ENCODE results near the gene KCTD19. TPM values are rescaled to one million over a fixed set of nuclear protein-coding genes. Genes with fewer than 3 reads are reported as not detected.
A peak's percentile ranks its signal among the peaks of the same experiment; 100 is the strongest.

The KCTD19 gene
- total RNA-seq, 3 donors from 2014 or later, result 0.05 TPM; not detected in 2

GRCh38 chr16:67248401-67249177, 78.0 kb downstream of the KCTD19 start, which contains the start of gene SLC9A5:
Gene SLC9A5, plus strand, starts transcription at chr16:67248979. Its CDS starts 36 bp downstream, at chr16:67249015.
- peaks cover 43% of the 10 kb centered on the region for H3K4me1 ChIP-seq (ENCODE audit: low read depth)
- H3K4me3 ChIP-seq, result no peak within 1 kb of the TSS
- H3K36me3 ChIP-seq (ENCODE audit: low read depth), result no peaks in the 10 kb centered on the region
- H3K9me3 ChIP-seq, result no peaks in the 10 kb centered on the region
- DNase-seq, result peak in 2 of 3 donors; percentile 56 to 75
- intact Hi-C loops (cut with DNase I, micrococcal nuclease), result loop anchor here in 1 of 2 donors (5.0 kb wide), 1 partner anchor 229 kb away; no protein-coding TSS in a partner anchor
- no peak for ATAC-seq
- TF ChIP-seq, protein P1, sequence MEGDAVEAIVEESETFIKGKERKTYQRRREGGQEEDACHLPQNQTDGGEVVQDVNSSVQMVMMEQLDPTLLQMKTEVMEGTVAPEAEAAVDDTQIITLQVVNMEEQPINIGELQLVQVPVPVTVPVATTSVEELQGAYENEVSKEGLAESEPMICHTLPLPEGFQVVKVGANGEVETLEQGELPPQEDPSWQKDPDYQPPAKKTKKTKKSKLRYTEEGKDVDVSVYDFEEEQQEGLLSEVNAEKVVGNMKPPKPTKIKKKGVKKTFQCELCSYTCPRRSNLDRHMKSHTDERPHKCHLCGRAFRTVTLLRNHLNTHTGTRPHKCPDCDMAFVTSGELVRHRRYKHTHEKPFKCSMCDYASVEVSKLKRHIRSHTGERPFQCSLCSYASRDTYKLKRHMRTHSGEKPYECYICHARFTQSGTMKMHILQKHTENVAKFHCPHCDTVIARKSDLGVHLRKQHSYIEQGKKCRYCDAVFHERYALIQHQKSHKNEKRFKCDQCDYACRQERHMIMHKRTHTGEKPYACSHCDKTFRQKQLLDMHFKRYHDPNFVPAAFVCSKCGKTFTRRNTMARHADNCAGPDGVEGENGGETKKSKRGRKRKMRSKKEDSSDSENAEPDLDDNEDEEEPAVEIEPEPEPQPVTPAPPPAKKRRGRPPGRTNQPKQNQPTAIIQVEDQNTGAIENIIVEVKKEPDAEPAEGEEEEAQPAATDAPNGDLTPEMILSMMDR (IDR thresholded peaks at IDR 0.05), result no peak

GRCh38 chr16:67248073-67248400, 78.5 kb downstream of the KCTD19 start:
- Histone ChIP-seq H3K9me3 (no peaks in the 10 kb centered on the region), H3K4me1 (ENCODE audit: low read depth) (peaks cover 45% of the 10 kb centered on the region), H3K4me3 (no peak overlapping the region), H3K36me3 (ENCODE audit: low read depth) (no peaks in the 10 kb centered on the region)
- intact Hi-C loops (cut with DNase I, micrococcal nuclease), result loop anchor here in 1 of 2 donors (5.0 kb wide), 1 partner anchor 229 kb away; no protein-coding TSS in a partner anchor
- no peak for ATAC-seq
- TF ChIP-seq, protein P1 (IDR thresholded peaks at IDR 0.05), result no peak
- no peak for DNase-seq

GRCh38 chr16:67247192-67248072, 79.1 kb downstream of the KCTD19 start, which contains the start of gene FHOD1:
Gene FHOD1, minus strand, starts transcription at chr16:67247481. Its CDS starts 71 bp downstream, at chr16:67247410.
- peaks cover 49% of the 10 kb centered on the region for H3K4me1 ChIP-seq (ENCODE audit: low read depth)
- ATAC-seq (peak; percentile 84), DNase-seq (peak; percentile 99 to 100 (median 99))
- no peaks in the 10 kb centered on the region for H3K36me3 ChIP-seq (ENCODE audit: low read depth)
- intact Hi-C loops (cut with DNase I, micrococcal nuclease), result loop anchor here in 1 of 2 donors (5.0 kb wide), 1 partner anchor 230 kb away; no protein-coding TSS in a partner anchor
- no peaks in the 10 kb centered on the region for H3K9me3 ChIP-seq
- H3K4me3 ChIP-seq, result peak within 1 kb of the TSS; percentile 72
- TF ChIP-seq, protein P1 (IDR thresholded peaks at IDR 0.05), result peak; percentile 15

- ATAC-seq (peak; percentile 82), DNase-seq (peak; percentile 95 to 96 (median 95))
- no peaks in the 10 kb centered on the region for H3K36me3 ChIP-seq (ENCODE audit: low read depth)
- TF ChIP-seq, protein P1 (IDR thresholded peaks at IDR 0.05), result no peak
- peak overlapping the region; percentile 72 for H3K4me3 ChIP-seq
- intact Hi-C loops (cut with DNase I, micrococcal nuclease), result loop anchor here in 1 of 2 donors (5.0 kb wide), 1 partner anchor 231 kb away; no protein-coding TSS in a partner anchor
- no peaks in the 10 kb centered on the region for H3K9me3 ChIP-seq
- H3K4me1 ChIP-seq (ENCODE audit: low read depth), result peaks cover 55% of the 10 kb centered on the region
Observed at GRCh38 chr16:67246756-67247191, 79.8 kb downstream of the KCTD19 start.

DNA sequence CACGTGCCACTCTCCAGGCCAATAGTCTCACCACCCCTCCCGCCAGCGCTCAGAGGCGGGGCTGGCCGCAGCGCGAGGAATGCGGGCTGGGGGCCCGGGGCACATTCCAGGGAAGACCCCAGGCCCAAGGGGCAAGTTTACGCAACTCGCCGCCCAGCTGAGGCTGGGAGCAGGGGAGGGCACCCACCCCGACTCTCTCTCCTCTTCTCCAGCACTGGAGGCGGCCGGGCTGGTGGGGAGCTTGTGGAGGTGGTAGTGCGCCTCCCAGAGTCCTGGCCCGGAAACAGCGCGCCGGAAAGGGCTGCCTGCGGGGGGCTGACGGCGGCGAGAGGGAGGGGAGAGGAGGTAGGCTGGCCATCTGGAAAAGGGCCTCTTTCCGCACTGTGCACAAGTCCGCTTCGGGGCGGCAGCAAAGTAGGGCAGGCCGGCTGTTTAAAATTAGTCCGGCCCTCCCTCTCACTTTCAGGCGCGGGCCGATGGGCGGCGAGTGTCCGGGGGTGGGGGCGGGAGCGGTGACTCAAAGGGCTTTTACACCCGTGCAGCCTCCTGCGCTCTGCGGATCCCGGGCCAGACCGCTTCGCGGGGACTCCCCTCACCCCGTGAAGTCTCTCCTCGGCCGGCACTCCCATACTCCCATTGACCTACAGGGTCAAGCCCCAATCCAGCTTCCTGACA, 80.3 kb downstream of the KCTD19 start:
- Histone ChIP-seq H3K4me1 (ENCODE audit: low read depth) (peaks cover 59% of the 10 kb centered on the region), H3K9me3 (no peaks in the 10 kb centered on the region), H3K36me3 (ENCODE audit: low read depth) (no peaks in the 10 kb centered on the region), H3K4me3 (peak overlapping the region; percentile 72)
- intact Hi-C loops (cut with DNase I, micrococcal nuclease), result loop anchor here in 1 of 2 donors (5.0 kb wide), 1 partner anchor 231 kb away; no protein-coding TSS in a partner anchor
- ATAC-seq, result peak; percentile 42
- TF ChIP-seq, protein P1 (IDR thresholded peaks at IDR 0.05), result no peak
- peak; percentile 77 to 87 (median 86) for DNase-seq

Data from mucosa of descending colon (tissue), 3 donors.